Mucosa of rectum (tissue), 2 donors: Measurements from ENCODE around the gene PTPA.

Experiments
- H3K27ac ChIP-seq, 2 donors: one replicate each; pipeline ENCODE4 v1.7.0; 2013; ENCODE audit warnings: inconsistent platforms in 2 of 2, low read depth in 2 of 2, low read length in 2 of 2
- H3K27me3 ChIP-seq, 2 donors: one replicate each; pipeline ENCODE4 v1.7.0; 2013; ENCODE audit warnings: low read length in 2 of 2; ENCODE audit not compliant: control insufficient read depth in 2 of 2, insufficient read depth in 2 of 2
- H3K36me3 ChIP-seq, 2 donors: one replicate each; pipeline ENCODE4 v1.7.0; 2013; ENCODE audit warnings: low read length in 2 of 2; ENCODE audit not compliant: control insufficient read depth in 2 of 2, insufficient read depth in 2 of 2
- H3K4me1 ChIP-seq, 2 donors: one replicate each; pipeline ENCODE4 v1.7.0; 2013; ENCODE audit warnings: low read length in 2 of 2, mild to moderate bottlenecking in 1 of 2; ENCODE audit not compliant: control insufficient read depth in 2 of 2, insufficient read depth in 2 of 2
- H3K4me3 ChIP-seq, 2 donors: one replicate each; pipeline ENCODE4 v1.7.0; 2013; ENCODE audit warnings: low read length in 2 of 2
- H3K9ac ChIP-seq, 2 donors: one replicate each; pipeline ENCODE4 v1.7.0; 2013; ENCODE audit warnings: low read length in 2 of 2, low read depth in 1 of 2, mild to moderate bottlenecking in 1 of 2
- H3K9me3 ChIP-seq, 2 donors: one replicate each; pipeline ENCODE4 v1.7.0; 2013; ENCODE audit warnings: low read length in 2 of 2; ENCODE audit not compliant: control insufficient read depth in 2 of 2
- donor health status: healthy.
- donor health status: Normal muscosa, but diverticular disease.

Gene PTPA

GRCh38 chr9:129110740-129111527, at the start of gene PTPA, which contains the start of gene CRAT:
TSS of gene PTPA (plus strand) at chr9:129111415. CDS start at chr9:129111601, 186 bp downstream.
TSS of gene CRAT (minus strand) at chr9:129110793. CDS start at chr9:129110509, 284 bp downstream.
- peaks cover 21 to 29% of the 10 kb centered on the region in 2 donors for H3K4me1 ChIP-seq
- peaks cover 4 to 6% of the 10 kb centered on the region in 2 donors for H3K36me3 ChIP-seq
- peak within 1 kb of the TSS; percentile 97 to 100 for H3K27ac ChIP-seq
- H3K9ac ChIP-seq = peak within 1 kb of the TSS; percentile 82 to 94
- H3K27me3 ChIP-seq = no peaks in the 10 kb centered on the region
- peak within 1 kb of the TSS; percentile 78 to 98 for H3K4me3 ChIP-seq
- H3K9me3 ChIP-seq = no peaks in the 10 kb centered on the region

DNA sequence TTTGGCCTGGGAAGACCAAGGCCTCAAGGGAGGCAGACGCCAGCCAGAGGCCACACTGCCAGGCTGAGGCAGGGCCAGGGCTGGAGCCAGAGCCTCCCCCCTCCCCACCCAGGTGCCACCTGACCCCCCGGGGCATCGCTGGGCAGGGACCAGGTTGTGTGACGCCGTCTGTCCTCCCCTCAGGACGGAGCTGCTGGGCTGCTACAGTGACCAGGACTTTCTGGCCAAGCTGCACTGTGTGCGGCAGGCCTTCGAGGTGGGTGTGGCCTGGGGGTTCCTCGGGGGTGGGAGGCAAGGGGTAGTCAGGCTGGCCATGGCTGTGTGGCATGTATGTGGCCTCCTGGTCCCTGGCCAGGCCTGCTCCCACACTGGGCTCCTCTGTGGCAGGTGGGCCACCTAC, 48.2 kb upstream of the PTPA start:
- no peaks in the 10 kb centered on the region for H3K27me3 ChIP-seq
- no peaks in the 10 kb centered on the region for H3K4me1 ChIP-seq
- H3K9me3 ChIP-seq = no peaks in the 10 kb centered on the region
- H3K36me3 ChIP-seq = peaks cover 48 to 60% of the 10 kb centered on the region in 2 donors
- no peak overlapping the region for H3K27ac ChIP-seq
- no peak overlapping the region for H3K9ac ChIP-seq
- no peak overlapping the region for H3K4me3 ChIP-seq

GRCh38 chr9:129064499-129064908, 46.7 kb upstream of the PTPA start:
- Histone ChIP-seq H3K9ac (no peak overlapping the region), H3K4me3 (no peak overlapping the region), H3K36me3 (peaks cover 42 to 58% of the 10 kb centered on the region in 2 donors), H3K9me3 (no peaks in the 10 kb centered on the region), H3K27ac (no peak overlapping the region), H3K27me3 (no peaks in the 10 kb centered on the region), H3K4me1 (peaks cover 4% of the 10 kb centered on the region in 2 donors)

GRCh38 chr9:129068110-129068509, 43.1 kb upstream of the PTPA start:
- Histone ChIP-seq H3K4me3 (no peak overlapping the region), H3K9ac (no peak overlapping the region), H3K27ac (no peak overlapping the region), H3K4me1 (peaks cover 8 to 10% of the 10 kb centered on the region in 2 donors), H3K36me3 (peaks cover 24 to 41% of the 10 kb centered on the region in 2 donors), H3K9me3 (no peaks in the 10 kb centered on the region), H3K27me3 (no peaks in the 10 kb centered on the region)

DNA sequence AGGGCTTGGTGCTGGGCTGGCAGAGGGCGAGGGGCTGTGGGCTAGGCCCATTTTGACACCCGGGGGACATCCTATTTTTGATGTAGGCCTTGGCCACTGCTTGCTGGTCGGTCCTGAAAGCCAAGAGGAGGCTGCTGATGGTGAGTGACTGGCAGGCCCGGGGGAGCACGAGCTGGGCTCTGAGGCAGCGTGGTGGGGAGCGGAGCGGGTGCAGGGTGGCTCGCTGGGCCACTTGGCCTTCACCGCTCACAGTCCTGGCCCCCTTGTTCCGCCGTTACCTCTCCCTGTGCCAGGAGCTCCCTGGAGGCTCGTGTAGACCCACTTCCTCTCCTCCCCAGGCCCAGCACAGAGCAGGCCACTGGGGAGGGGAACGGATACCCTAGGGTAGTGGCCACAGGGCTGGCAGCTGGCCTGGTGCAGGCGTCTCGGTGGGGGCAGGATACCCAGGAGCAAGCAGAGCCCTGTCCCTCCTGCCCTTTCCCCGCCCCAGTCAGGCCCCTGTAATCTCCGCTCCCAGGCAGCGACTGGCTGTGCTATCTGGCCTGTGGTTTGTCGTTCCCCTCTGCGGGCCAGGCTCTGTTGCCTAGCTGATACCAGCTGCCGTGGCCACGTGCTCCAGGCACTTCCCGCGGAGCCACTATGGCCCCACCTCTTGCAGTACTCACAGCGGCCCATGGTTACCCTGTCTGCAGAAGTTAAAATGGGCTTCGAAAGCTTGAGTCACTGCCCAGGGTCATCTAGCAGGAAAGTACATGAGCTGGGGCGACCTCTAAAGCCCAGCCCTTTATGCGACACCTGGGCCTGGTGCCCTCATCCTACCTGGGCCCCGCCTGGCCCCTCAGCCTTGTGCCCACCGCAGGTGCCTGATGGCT, 42.0 kb upstream of the PTPA start:
- peaks cover 8 to 10% of the 10 kb centered on the region in 2 donors for H3K4me1 ChIP-seq
- no peaks in the 10 kb centered on the region for H3K9me3 ChIP-seq
- no peaks in the 10 kb centered on the region for H3K27me3 ChIP-seq
- H3K27ac ChIP-seq = peak overlapping the region; percentile 36 to 58
- H3K9ac ChIP-seq = no peak overlapping the region
- no peak overlapping the region for H3K4me3 ChIP-seq
- H3K36me3 ChIP-seq = peaks cover 22 to 36% of the 10 kb centered on the region in 2 donors

DNA sequence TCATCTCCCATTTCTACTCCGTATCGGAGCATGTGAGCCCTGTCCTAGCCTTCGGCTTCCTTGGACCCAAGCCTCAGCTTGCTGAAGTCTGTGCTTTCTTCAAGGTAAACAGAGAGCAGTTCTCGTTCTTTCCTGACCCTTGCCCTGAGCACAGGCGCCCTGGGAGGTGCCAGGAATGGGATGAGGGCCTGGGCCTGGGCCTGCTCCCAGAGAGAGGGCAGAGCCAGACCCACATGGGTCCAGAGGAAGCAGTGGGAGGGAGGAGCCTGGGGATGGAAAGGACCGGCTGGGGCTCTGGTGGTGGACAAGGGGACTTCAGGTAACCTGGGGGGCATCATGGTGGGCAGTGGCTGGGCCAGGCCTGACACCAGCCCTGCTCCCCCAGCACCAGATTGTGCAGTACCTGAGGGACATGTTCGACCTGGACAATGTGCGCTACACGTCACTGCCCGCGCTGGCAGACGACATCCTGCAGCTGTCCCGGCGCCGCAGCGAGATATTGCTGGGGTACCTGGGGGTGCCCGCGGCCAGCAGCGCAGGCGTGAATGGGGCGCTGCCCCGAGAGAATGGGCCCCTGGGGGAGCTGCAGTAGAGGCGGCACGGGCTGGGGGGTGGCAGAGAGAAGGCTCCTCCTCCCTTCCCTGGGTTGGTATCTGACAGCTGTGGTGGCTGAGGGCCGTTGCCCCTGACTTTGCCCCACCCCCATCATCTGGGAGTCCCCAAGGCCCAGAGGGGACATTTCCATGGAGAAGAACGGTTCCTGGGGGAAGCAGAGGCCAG, 41.2 kb upstream of the PTPA start:
- Histone ChIP-seq H3K9me3 (no peaks in the 10 kb centered on the region), H3K27ac (peak overlapping the region; percentile 20 to 58), H3K9ac (no peak overlapping the region), H3K4me3 (no peak overlapping the region), H3K36me3 (peaks cover 18 to 30% of the 10 kb centered on the region in 2 donors), H3K4me1 (peaks cover 8 to 10% of the 10 kb centered on the region in 2 donors), H3K27me3 (no peaks in the 10 kb centered on the region)

GRCh38 chr9:129070696-129071525, 40.3 kb upstream of the PTPA start:
- Histone ChIP-seq H3K36me3 (peaks cover 13 to 24% of the 10 kb centered on the region in 2 donors), H3K27ac (no peak overlapping the region), H3K9ac (no peak overlapping the region), H3K4me1 (peaks cover 8 to 12% of the 10 kb centered on the region in 2 donors), H3K4me3 (no peak overlapping the region), H3K9me3 (no peaks in the 10 kb centered on the region), H3K27me3 (no peaks in the 10 kb centered on the region)

GRCh38 chr9:129071526-129072126, 39.6 kb upstream of the PTPA start:
- no peaks in the 10 kb centered on the region for H3K9me3 ChIP-seq
- H3K36me3 ChIP-seq = peaks cover 9 to 22% of the 10 kb centered on the region in 2 donors
- H3K27me3 ChIP-seq = no peaks in the 10 kb centered on the region
- no peak overlapping the region for H3K9ac ChIP-seq
- H3K4me1 ChIP-seq = peaks cover 14 to 19% of the 10 kb centered on the region in 2 donors
- H3K4me3 ChIP-seq = no peak overlapping the region
- H3K27ac ChIP-seq = no peak overlapping the region

- Histone ChIP-seq H3K4me1 (peaks cover 18 to 23% of the 10 kb centered on the region in 2 donors), H3K27ac (no peak overlapping the region)
These were observed 39.0 kb upstream of the PTPA start for GRCh38 chr9:129072171-129072570.

More at GRCh38 chr9:129072171-129072570, 39.0 kb upstream of the PTPA start:
- no peaks in the 10 kb centered on the region for H3K27me3 ChIP-seq
- no peak overlapping the region for H3K9ac ChIP-seq
- H3K9me3 ChIP-seq = no peaks in the 10 kb centered on the region
- H3K36me3 ChIP-seq = peaks cover 9 to 20% of the 10 kb centered on the region in 2 donors
- H3K4me3 ChIP-seq = no peak overlapping the region
